ENCODE results near the gene C3orf22. TPM values are rescaled to one million over a fixed set of nuclear protein-coding genes. Genes with fewer than 3 reads are reported as not detected.

C3orf22 gene
- polyA plus RNA-seq, 1 donor (not counting 4 experiments of a cell fraction or from before 2014, with no cell fraction given), result not detected

DNA sequence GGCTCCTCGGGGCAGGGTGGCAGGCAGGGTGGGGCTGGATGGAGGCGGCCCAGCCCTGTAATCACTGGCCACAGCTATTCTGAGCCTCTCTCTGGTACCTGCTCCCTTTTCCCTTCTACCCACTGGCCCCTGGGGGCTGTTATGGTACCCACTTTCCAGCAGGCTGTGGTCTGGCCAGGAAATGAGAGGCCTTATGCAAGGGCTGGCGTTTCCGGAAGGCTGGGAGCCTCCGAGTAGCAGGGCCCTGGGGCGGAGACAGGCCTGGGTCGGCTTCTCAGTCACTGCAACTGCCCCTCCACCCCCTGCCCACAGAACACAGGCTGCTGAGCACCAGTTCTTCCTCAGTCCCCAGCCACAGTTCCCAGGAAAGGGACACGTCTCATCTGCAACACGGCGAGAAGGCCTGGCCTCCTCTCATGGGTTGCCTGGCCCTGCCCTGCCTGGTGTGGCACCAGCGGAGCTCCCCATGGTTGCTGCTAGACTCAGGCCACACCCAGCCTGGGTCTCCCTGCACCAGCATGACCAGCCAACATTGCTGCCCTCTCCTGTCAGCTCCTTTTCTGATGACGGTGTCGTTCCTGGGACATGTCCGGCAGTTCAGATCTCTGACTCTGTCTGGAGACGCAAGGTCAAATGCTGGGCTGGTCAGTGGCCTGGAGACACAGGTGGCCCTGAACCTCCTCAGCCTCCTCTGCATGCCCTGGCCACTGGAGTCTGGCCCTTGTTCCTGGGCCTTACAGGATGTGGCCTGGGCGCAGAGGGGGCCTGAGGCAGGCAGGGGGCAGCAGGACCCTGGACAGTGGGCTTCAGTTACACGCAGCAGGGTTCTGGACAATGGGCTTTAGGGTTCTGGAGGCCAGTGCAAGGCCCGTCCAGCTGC, 28.3 kb downstream of the C3orf22 start:
- dilution Hi-C loops (cut with MboI; ENCODE audit: extremely low pct_ligation_motif_present, low sequenced_read_pairs), result no loop called here
- no peaks in the 10 kb centered on the region for H3K4me1 ChIP-seq (ENCODE audit: control insufficient read depth, extremely low read depth, insufficient read depth, low read length)

DNA sequence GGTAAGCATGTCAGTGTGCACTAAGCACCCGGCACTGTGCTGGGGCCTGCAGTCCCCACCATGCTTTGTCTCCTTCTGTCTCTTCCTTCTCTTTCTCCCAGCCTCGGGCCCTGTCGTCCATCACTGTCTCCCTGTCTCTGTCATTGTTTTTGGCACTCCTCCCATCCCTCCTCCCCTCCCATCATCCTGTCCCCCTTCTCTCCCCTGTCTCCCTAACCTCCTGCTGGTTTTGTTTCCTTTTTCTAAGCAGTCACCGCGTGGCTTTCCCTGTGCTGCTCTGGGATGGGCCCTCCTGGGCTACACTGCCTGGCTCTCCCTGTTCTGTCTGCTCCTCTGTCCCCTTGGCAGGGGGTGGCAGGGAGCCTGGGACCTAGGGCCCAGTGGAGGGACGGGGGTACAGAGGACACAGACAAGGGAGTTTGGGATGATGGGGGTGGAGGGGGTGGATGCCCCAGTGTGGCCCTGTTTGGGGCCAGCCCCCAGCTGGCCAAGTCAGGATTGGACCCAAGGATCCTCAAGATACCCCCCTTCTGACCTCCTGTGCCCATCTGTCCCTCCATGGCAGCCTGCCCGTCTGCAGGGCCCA, 29.1 kb downstream of the C3orf22 start:
- Histone ChIP-seq H3K36me3 (ENCODE audit: control insufficient read depth in 2 of 2, extremely low read depth in 1 of 2, insufficient read depth in 2 of 2, low read length in 2 of 2) (no peaks in the 10 kb centered on the region), H3K27me3 (ENCODE audit: control insufficient read depth, extremely low read depth, insufficient read depth, low read length) (peaks cover 9% of the 10 kb centered on the region), H3K9ac (ENCODE audit: control insufficient read depth, extremely low read depth, insufficient read depth, low read length) (no peak overlapping the region), H3K4me1 (ENCODE audit: control insufficient read depth, extremely low read depth, insufficient read depth, low read length) (no peaks in the 10 kb centered on the region), H3K4me3 (ENCODE audit: control insufficient read depth in 2 of 3, extremely low read depth in 1 of 3, insufficient read depth in 2 of 3, low read depth in 1 of 3, low read length in 3 of 3) (no peak overlapping the region), H2AFZ (ENCODE audit: control insufficient read depth, low read length) (no peak overlapping the region), H3K27ac (ENCODE audit: control insufficient read depth, insufficient read depth, low read length) (no peak overlapping the region), H3K4me2 (ENCODE audit: control insufficient read depth, extremely low read depth, insufficient read depth, low read depth, low read length) (no peak overlapping the region), H3K79me2 (ENCODE audit: control insufficient read depth, insufficient read depth, low read length) (no peaks in the 10 kb centered on the region), H3K9me3 (ENCODE audit: control insufficient read depth, low read depth, low read length) (no peaks in the 10 kb centered on the region), H3K9me1 (ENCODE audit: control insufficient read depth, extremely low read depth, insufficient read depth, low read length) (no peaks in the 10 kb centered on the region), H4K20me1 (ENCODE audit: control insufficient read depth, extremely low read depth, insufficient read depth, low read length) (no peaks in the 10 kb centered on the region)
- dilution Hi-C loops (cut with MboI; ENCODE audit: extremely low pct_ligation_motif_present, low sequenced_read_pairs), result no loop called here
- no peak for TF ChIP-seq EZH2 (IDR thresholded peaks at IDR 0.05; ENCODE audit: low read length)
- TF ChIP-seq, protein P1, sequence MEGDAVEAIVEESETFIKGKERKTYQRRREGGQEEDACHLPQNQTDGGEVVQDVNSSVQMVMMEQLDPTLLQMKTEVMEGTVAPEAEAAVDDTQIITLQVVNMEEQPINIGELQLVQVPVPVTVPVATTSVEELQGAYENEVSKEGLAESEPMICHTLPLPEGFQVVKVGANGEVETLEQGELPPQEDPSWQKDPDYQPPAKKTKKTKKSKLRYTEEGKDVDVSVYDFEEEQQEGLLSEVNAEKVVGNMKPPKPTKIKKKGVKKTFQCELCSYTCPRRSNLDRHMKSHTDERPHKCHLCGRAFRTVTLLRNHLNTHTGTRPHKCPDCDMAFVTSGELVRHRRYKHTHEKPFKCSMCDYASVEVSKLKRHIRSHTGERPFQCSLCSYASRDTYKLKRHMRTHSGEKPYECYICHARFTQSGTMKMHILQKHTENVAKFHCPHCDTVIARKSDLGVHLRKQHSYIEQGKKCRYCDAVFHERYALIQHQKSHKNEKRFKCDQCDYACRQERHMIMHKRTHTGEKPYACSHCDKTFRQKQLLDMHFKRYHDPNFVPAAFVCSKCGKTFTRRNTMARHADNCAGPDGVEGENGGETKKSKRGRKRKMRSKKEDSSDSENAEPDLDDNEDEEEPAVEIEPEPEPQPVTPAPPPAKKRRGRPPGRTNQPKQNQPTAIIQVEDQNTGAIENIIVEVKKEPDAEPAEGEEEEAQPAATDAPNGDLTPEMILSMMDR (optimal IDR thresholded peaks at IDR 0.05 in 1 of 3, IDR thresholded peaks at IDR 0.05 in 1 of 3, conservative IDR thresholded peaks at IDR 0.05 in 1 of 3; ENCODE audit: extremely low read depth in 1 of 3, insufficient read depth in 2 of 3, low read length in 3 of 3), result no peak
- DNase-seq (ENCODE audit: low read depth, low spot score) (no peak), FAIRE-seq (no peak)

More for the DNA sequence above, 28.3 kb downstream of the C3orf22 start:
- no peak overlapping the region for H3K4me3 ChIP-seq (ENCODE audit: control insufficient read depth in 2 of 3, extremely low read depth in 1 of 3, insufficient read depth in 2 of 3, low read depth in 1 of 3, low read length in 3 of 3)
- no peak overlapping the region for H3K9ac ChIP-seq (ENCODE audit: control insufficient read depth, extremely low read depth, insufficient read depth, low read length)
- H3K4me2 ChIP-seq (ENCODE audit: control insufficient read depth, extremely low read depth, insufficient read depth, low read depth, low read length), result no peak overlapping the region
- no peaks in the 10 kb centered on the region for H3K79me2 ChIP-seq (ENCODE audit: control insufficient read depth, insufficient read depth, low read length)
- no peaks in the 10 kb centered on the region for H3K9me3 ChIP-seq (ENCODE audit: control insufficient read depth, low read depth, low read length)
- H3K36me3 ChIP-seq (ENCODE audit: control insufficient read depth in 2 of 2, extremely low read depth in 1 of 2, insufficient read depth in 2 of 2, low read length in 2 of 2), result no peaks in the 10 kb centered on the region
- DNase-seq (ENCODE audit: low read depth, low spot score) (no peak), FAIRE-seq (no peak)
- peaks cover 6% of the 10 kb centered on the region for H3K27me3 ChIP-seq (ENCODE audit: control insufficient read depth, extremely low read depth, insufficient read depth, low read length)
- no peaks in the 10 kb centered on the region for H4K20me1 ChIP-seq (ENCODE audit: control insufficient read depth, extremely low read depth, insufficient read depth, low read length)
- no peak overlapping the region for H2AFZ ChIP-seq (ENCODE audit: control insufficient read depth, low read length)
- H3K9me1 ChIP-seq (ENCODE audit: control insufficient read depth, extremely low read depth, insufficient read depth, low read length), result no peaks in the 10 kb centered on the region
- TF ChIP-seq, protein P1 (optimal IDR thresholded peaks at IDR 0.05 in 1 of 3, IDR thresholded peaks at IDR 0.05 in 1 of 3, conservative IDR thresholded peaks at IDR 0.05 in 1 of 3; ENCODE audit: extremely low read depth in 1 of 3, insufficient read depth in 2 of 3, low read length in 3 of 3), result no peak
- no peak for TF ChIP-seq EZH2 (IDR thresholded peaks at IDR 0.05; ENCODE audit: low read length)
- no peak overlapping the region for H3K27ac ChIP-seq (ENCODE audit: control insufficient read depth, insufficient read depth, low read length)
